SK-N-SH treated with all-trans-retinoic acid at 6 μM for 48 hours (cell line): ENCODE data around the gene CRISPLD2.

ENCODE experiments used
- ATAC-seq: fragments of 200-7000 bp; cut with Tn5 transposase; 3 replicates; pipeline ENCODE4 v1.9.1; 2020; ENCODE audit warnings: mild to moderate bottlenecking, moderate library complexity
- ARNTL ChIP-seq: fragments of 450-650 bp; formaldehyde crosslinking; IDR thresholded peaks from 2 replicates; pipeline ENCODE4 v1.5.0; 2020; ENCODE audit warnings: low read depth, mild to moderate bottlenecking, moderate library complexity, borderline replicate concordance
- BACH2 ChIP-seq: fragments of 250-450 bp; sonication (Bioruptor Pico); IDR thresholded peaks from 2 replicates; pipeline ENCODE4 v1.9.0; 2021; ENCODE audit warnings: mild to moderate bottlenecking, borderline replicate concordance
- CSDC2 ChIP-seq: fragments of 250-450 bp; sonication (Bioruptor Pico); IDR thresholded peaks from 2 replicates; pipeline ENCODE4 v1.5.0; 2020; ENCODE audit warnings: mild to moderate bottlenecking, moderate library complexity
- ESRRG ChIP-seq: fragments of 250-450 bp; sonication (Bioruptor Pico); IDR thresholded peaks from 2 replicates; pipeline ENCODE4 v1.6.1; 2021; ENCODE audit warnings: mild to moderate bottlenecking
- GLIS3 ChIP-seq: fragments of 250-450 bp; sonication (Bioruptor Pico); IDR thresholded peaks from 2 replicates; pipeline ENCODE4 v1.5.0; 2020; ENCODE audit warnings: mild to moderate bottlenecking, moderate library complexity
- ISL1 ChIP-seq: fragments of 250-450 bp; sonication (Bioruptor Pico); IDR thresholded peaks from 2 replicates; pipeline ENCODE4 v2.1.2; 2022; ENCODE audit warnings: mild to moderate bottlenecking, moderate library complexity
- OSR1 ChIP-seq: fragments of 250-450 bp; sonication (Bioruptor Pico); IDR thresholded peaks from 2 replicates; pipeline ENCODE4 v1.8.0; 2022; ENCODE audit warnings: moderate library complexity, mild to moderate bottlenecking, inconsistent platforms
- RARB ChIP-seq: fragments of 250-450 bp; sonication (Bioruptor Pico); IDR thresholded peaks from 2 replicates; pipeline ENCODE4 v1.8.0; 2021; ENCODE audit warnings: mild to moderate bottlenecking, moderate library complexity
- SNAI2 ChIP-seq: fragments of 250-450 bp; sonication (Bioruptor Pico); IDR thresholded peaks from 2 replicates; pipeline ENCODE4 v1.5.0; 2020; ENCODE audit warnings: mild to moderate bottlenecking, moderate library complexity
- TCF4 ChIP-seq: fragments of 250-450 bp; sonication (Bioruptor Pico); IDR thresholded peaks from 2 replicates; pipeline ENCODE4 v1.8.0; 2021; ENCODE audit warnings: mild to moderate bottlenecking, moderate library complexity, borderline replicate concordance
- TOX ChIP-seq: fragments of 250-450 bp; sonication (Bioruptor Pico); IDR thresholded peaks from 2 replicates; pipeline ENCODE4 v1.8.0; 2021; ENCODE audit warnings: mild to moderate bottlenecking, moderate library complexity, borderline replicate concordance
- ZC3H10 ChIP-seq: fragments of 250-450 bp; sonication (Bioruptor Pico); IDR thresholded peaks from 2 replicates; pipeline ENCODE4 v1.5.1; 2021; ENCODE audit warnings: mild to moderate bottlenecking, moderate library complexity
- ZFP3 ChIP-seq: fragments of 250-450 bp; sonication (Bioruptor Pico); IDR thresholded peaks from 2 replicates; pipeline ENCODE4 v1.5.0; 2020; ENCODE audit warnings: mild to moderate bottlenecking, moderate library complexity
- ZFP30 ChIP-seq: fragments of 450-650 bp; formaldehyde crosslinking; IDR thresholded peaks from 2 replicates; pipeline ENCODE4 v1.5.0; 2022; ENCODE audit warnings: mild to moderate bottlenecking, moderate library complexity
- ZNF565 ChIP-seq: fragments of 450-650 bp; formaldehyde crosslinking; conservative IDR thresholded peaks from 2 replicates; pipeline ENCODE4 v1.5.0; 2020; ENCODE audit warnings: low read depth, mild to moderate bottlenecking, moderate library complexity
- ZNF70 ChIP-seq: fragments of 450-650 bp; formaldehyde crosslinking; IDR thresholded peaks from 2 replicates; pipeline ENCODE4 v1.5.0; 2020; ENCODE audit warnings: mild to moderate bottlenecking, moderate library complexity
- ZNF8 ChIP-seq: fragments of 450-650 bp; formaldehyde crosslinking; IDR thresholded peaks from 2 replicates; pipeline ENCODE4 v1.5.0; 2020; ENCODE audit warnings: mild to moderate bottlenecking, moderate library complexity
- TF ChIP-seq, protein P1 (sequence below): fragments of 250-450 bp; sonication (Bioruptor Pico); IDR thresholded peaks from 2 replicates; pipeline ENCODE4 v1.5.1; 2021; ENCODE audit warnings: mild to moderate bottlenecking, moderate library complexity
- TF ChIP-seq, protein P2 (sequence below): fragments of 250-450 bp; sonication (Bioruptor Pico); IDR thresholded peaks from 2 replicates; pipeline ENCODE4 v1.5.0; 2020; ENCODE audit warnings: mild to moderate bottlenecking, moderate library complexity
- TF ChIP-seq, protein P3 (sequence below): fragments of 250-450 bp; sonication (Bioruptor Pico); IDR thresholded peaks from 2 replicates; pipeline ENCODE4 v1.5.1; 2020; ENCODE audit warnings: low read depth, mild to moderate bottlenecking, moderate library complexity

Gene CRISPLD2

DNA sequence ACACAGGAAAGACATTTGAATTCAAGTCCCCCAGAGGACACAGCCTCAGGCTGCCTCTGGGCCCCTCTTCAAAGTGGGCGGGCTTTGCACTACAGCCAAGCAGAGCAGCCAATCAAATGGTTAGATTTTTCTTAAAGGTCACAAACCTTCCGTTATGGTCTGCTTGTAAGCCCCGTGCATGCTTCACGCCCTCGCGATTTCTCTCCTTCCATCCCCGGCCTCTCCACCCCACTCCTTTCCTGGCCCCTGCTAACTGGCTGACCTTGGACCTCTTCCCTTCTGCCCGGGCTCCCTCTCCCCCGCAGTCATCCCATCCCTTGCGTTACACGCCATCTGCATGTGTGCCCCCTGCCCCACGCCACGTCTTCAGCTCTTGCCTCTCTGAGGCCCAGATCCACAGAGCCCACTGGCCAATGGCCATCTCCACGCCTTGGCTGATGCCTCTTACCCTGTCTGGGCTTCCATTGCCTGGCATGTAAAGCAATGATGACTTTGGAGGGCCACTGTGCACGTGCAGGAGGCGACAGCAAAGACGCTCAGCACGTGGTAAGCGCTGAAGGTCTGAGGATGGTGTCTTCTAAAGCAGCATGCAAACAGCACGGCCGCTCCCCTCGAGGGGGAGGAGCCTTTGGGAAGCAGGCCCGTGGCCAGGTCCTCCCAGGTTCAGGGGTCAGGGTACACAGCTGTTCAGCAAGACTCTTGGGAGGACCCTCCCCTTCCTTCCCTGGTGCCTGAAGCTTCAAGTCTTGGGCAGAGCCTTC lies 104.7 kb downstream of the CRISPLD2 start:
- TF ChIP-seq ARNTL (CRISPR knock-in tag) (no peak), ISL1 (no peak), SNAI2 (CRISPR knock-in tag) (no peak), TCF4 (CRISPR knock-in tag) (no peak), ZC3H10 (CRISPR knock-in tag) (no peak), OSR1 (CRISPR knock-in tag) (no peak), ZFP30 (no peak), ZNF70 (no peak), GLIS3 (CRISPR knock-in tag) (no peak)
- TF ChIP-seq, protein P1, sequence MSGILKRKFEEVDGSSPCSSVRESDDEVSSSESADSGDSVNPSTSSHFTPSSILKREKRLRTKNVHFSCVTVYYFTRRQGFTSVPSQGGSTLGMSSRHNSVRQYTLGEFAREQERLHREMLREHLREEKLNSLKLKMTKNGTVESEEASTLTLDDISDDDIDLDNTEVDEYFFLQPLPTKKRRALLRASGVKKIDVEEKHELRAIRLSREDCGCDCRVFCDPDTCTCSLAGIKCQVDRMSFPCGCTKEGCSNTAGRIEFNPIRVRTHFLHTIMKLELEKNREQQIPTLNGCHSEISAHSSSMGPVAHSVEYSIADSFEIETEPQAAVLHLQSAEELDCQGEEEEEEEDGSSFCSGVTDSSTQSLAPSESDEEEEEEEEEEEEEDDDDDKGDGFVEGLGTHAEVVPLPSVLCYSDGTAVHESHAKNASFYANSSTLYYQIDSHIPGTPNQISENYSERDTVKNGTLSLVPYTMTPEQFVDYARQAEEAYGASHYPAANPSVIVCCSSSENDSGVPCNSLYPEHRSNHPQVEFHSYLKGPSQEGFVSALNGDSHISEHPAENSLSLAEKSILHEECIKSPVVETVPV (CRISPR knock-in tag) = no peak

DNA sequence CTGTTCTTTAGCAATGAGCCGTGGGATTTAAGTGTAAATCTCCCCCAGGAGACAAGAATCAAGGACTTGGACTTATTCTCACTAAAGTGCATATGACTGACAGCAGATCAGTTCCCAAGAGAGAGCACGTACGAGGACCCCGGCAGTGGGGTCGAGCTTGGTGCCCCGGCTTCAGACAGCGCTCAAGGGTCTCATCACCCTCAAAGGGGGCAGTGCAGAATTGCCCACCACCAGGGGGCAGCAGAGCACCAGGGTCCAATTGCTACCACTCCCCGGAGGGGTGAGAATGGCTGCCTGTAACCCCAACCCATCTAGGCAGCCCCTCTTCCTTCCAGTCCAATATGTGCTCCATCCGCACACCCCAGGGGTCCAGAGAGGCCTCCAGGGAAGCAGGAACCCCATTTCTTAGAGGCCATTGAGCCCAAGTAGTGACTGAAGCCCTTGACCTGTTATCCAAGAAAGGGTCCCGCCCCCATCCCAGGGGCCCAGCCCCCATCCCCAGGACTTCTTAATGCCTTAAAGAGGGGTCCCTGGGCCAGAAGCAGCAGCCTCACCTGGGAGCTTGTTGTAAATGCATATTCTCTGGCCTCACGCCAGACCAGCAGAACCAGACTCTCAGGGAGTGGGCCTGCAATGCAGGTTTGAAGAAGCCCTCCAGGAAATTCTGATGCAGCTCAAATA lies 105.4 kb downstream of the CRISPLD2 start:
- TF ChIP-seq BACH2 (CRISPR knock-in tag) (no peak), ARNTL (CRISPR knock-in tag) (no peak), RARB (CRISPR knock-in tag) (no peak), ZFP3 (CRISPR knock-in tag) (no peak)
- peak; percentile 69; the same call in 2 of the 3 replicates for ATAC-seq

More for the DNA sequence above, 104.7 kb downstream of the CRISPLD2 start:
- no peak for ATAC-seq

DNA sequence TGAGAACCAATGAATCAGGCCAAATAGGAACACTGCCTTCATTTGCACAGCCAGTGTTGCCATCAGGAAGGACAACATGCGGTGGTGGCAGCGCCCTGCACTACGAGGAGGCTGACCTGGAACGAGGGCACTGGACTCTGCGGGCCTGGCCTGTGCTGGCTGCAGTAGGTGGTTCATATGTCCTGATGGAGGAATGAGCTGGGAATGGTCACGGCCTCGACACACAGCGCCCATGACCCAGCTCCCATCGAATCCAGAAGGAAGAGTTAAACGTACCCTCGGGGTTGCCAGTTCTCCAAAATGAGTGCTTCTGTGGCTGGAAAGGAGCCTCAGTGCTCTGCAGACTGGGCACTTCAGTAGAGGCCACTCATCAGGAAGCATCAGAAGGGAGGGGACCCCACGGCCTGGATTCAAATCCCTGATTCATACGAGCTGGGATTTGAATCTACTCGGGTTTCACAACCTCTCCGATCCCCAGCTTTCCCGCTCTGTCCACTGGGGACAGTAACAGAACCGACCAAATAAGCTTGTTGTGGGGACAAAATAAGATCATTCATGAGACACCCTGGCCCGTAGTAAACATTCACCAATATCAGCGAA lies 106.1 kb downstream of the CRISPLD2 start:
- no peak for ATAC-seq
- TF ChIP-seq, protein P1 (CRISPR knock-in tag) = no peak
- no peak for TF ChIP-seq ISL1
- TF ChIP-seq ZC3H10 (CRISPR knock-in tag) = no peak
- TF ChIP-seq SNAI2 (CRISPR knock-in tag) = no peak
- no peak for TF ChIP-seq ESRRG
- no peak for TF ChIP-seq ZNF70
- no peak for TF ChIP-seq ZFP30
- no peak for TF ChIP-seq ZFP3 (CRISPR knock-in tag)
- TF ChIP-seq, protein P2, sequence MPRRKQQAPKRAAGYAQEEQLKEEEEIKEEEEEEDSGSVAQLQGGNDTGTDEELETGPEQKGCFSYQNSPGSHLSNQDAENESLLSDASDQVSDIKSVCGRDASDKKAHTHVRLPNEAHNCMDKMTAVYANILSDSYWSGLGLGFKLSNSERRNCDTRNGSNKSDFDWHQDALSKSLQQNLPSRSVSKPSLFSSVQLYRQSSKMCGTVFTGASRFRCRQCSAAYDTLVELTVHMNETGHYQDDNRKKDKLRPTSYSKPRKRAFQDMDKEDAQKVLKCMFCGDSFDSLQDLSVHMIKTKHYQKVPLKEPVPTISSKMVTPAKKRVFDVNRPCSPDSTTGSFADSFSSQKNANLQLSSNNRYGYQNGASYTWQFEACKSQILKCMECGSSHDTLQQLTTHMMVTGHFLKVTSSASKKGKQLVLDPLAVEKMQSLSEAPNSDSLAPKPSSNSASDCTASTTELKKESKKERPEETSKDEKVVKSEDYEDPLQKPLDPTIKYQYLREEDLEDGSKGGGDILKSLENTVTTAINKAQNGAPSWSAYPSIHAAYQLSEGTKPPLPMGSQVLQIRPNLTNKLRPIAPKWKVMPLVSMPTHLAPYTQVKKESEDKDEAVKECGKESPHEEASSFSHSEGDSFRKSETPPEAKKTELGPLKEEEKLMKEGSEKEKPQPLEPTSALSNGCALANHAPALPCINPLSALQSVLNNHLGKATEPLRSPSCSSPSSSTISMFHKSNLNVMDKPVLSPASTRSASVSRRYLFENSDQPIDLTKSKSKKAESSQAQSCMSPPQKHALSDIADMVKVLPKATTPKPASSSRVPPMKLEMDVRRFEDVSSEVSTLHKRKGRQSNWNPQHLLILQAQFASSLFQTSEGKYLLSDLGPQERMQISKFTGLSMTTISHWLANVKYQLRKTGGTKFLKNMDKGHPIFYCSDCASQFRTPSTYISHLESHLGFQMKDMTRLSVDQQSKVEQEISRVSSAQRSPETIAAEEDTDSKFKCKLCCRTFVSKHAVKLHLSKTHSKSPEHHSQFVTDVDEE (CRISPR knock-in tag) = no peak
- TF ChIP-seq CSDC2 = no peak

DNA sequence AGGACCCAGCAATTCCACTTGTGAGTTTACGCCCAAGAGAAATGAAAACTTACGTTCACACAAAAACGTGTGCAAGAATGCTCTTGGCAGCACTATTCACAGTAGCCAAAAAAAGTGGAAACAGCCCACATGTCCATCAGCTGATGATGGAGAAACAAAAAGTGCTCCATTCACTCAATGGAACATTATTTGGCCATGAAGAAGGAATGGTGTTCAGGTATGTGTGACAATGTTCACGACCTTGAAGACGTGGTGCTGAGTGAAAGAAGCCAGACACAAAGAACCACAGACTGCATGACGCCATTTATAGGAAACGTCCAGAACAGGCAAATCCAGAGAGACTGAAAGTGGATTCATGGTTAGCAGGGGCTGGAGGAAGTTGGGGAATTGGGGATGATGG lies 106.7 kb downstream of the CRISPLD2 start:
- TF ChIP-seq ARNTL (CRISPR knock-in tag) (no peak), ZC3H10 (CRISPR knock-in tag) (no peak), BACH2 (CRISPR knock-in tag) (no peak)
- TF ChIP-seq, all 23 proteins: peak for 0
- ATAC-seq = no peak

DNA sequence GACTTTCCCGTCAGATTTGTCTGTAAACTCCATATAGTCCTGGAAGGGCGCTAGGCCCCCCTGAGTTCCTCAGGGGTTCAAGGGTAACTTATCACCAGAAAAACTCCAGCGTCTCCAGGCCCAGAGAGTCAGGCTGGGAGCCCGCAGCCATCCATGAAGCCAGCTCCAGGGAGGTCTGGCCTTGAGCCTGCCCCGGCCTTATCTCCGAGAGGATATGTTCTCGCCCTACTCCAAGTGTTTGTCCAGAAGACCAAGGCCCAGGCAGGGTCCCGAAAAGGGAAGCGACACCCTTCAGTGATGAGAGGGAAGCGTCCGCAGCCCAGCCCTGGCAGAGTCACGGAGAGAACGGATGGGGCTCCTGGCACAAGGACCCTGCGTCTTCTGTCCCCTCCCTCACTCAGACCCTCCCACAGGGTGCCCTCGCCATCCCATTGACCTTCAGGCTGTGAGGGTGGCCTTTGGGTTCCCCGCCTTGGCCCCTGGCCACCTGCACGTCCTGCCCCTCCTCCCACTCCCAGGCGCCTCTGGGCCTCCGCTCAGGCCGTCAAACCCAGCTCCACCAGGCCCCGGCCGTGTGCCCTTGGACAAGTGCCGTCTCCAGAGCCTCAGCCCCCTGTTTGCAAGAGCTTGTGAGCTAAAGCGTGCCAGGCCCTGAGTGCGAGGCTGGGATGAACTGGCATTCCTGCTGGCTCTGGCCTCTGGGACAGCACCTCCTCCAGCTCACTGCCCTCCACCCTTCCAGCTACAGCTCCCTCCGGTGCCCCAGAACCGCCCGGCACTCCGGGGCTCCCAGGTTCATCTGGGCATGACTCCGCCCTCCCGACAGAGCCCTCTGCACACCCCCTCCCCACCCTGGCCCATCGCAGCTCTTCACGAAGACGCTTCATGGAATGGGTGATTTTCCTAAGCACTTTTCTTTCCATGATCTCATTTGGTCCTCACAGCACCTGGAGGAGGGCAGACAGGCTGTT lies 108.1 kb downstream of the CRISPLD2 start:
- no peak for ATAC-seq
- TF ChIP-seq OSR1 (CRISPR knock-in tag) (no peak), CSDC2 (no peak), ARNTL (CRISPR knock-in tag) (no peak), ZNF565 (no peak), ZFP3 (CRISPR knock-in tag) (no peak), ZNF8 (CRISPR knock-in tag) (no peak), ZC3H10 (CRISPR knock-in tag) (no peak), GLIS3 (CRISPR knock-in tag) (no peak), TCF4 (CRISPR knock-in tag) (no peak), TOX (no peak), SNAI2 (CRISPR knock-in tag) (no peak), BACH2 (CRISPR knock-in tag) (no peak)
- TF ChIP-seq, protein P1 (CRISPR knock-in tag) = no peak
- TF ChIP-seq, protein P3, sequence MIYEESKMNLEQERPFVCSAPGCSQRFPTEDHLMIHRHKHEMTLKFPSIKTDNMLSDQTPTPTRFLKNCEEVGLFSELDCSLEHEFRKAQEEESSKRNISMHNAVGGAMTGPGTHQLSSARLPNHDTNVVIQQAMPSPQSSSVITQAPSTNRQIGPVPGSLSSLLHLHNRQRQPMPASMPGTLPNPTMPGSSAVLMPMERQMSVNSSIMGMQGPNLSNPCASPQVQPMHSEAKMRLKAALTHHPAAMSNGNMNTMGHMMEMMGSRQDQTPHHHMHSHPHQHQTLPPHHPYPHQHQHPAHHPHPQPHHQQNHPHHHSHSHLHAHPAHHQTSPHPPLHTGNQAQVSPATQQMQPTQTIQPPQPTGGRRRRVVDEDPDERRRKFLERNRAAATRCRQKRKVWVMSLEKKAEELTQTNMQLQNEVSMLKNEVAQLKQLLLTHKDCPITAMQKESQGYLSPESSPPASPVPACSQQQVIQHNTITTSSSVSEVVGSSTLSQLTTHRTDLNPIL (CRISPR knock-in tag) = no peak
